NCI-H1092 treated with DMSO at 0.1 percent for 48 hours (cell line): Measurements from ENCODE around the gene SASH1.
A peak's percentile ranks its signal among the peaks of the same experiment; 100 is the strongest.

ENCODE experiments used
- DNase-seq: peaks from one replicate; lab custom pipeline; 2025; lab: John Stamatoyannopoulos, UW

The SASH1 gene

DNA sequence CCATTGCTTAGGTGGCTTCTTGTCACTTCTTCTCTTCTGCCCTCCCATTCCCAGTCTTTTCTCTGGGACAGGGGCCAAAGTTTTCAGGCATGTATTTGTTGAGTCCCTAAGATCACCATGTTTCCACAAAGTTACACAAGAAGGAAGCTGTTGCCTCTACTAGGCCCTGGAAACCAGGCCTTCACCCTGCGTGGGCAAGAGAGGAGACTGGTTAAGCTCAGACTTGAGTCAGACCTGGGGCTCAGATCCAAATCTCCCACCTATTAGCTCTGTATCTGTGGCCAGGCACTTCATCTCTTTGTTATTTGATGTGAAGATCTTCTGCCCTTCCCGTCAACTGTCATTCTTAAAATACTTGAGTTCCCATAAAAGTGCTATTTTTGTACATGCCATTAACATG, 154.6 kb downstream of the SASH1 start:
- no peak for DNase-seq

GRCh38 chr6:148497717-148498116, 155.1 kb downstream of the SASH1 start:
- no peak for DNase-seq

DNA sequence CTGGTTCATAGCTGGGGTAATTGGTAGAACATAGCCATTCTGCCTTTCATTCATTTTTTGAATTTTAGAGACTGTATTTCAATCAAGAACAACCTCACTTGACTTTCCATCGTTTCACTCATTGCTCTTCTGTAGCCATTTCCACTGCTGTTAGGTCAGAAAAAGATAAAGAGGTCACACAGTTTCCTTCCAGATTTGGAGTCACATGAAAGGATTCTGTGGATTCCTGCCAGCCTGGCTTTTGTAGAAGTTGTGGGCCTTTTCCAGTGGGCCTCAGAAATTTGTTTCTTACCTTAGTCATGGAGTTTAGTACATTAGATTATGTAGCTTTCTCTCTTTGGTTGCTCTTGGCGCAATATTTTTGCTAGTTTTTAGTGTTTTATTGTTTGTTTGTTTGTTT, 157.8 kb downstream of the SASH1 start:
- no peak for DNase-seq

DNA sequence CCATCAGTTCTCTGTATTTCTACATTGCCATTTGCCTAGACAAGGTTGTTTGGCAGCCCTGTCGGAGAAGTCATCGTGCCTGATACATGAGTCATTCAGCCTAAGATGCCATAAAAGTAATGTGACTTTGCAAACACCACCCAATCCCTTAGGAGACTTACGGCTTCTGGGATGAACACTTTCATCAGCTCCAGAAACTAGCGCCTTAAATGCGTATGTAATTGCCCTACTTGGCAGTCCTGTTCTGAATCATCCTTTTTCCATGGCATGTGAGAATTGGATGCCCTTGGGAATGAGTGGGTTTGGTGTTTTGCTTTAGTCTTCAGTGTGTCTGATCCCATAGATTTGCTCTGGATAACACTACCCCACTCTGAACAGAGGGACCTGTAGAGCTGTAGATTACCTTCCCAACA, 158.5 kb downstream of the SASH1 start:
- DNase-seq, result no peak

- DNase-seq, result no peak
Measured at GRCh38 chr6:148502083-148502772, 159.6 kb downstream of the SASH1 start.

GRCh38 chr6:148502773-148503135, 160.1 kb downstream of the SASH1 start:
- DNase-seq, result no peak

DNA sequence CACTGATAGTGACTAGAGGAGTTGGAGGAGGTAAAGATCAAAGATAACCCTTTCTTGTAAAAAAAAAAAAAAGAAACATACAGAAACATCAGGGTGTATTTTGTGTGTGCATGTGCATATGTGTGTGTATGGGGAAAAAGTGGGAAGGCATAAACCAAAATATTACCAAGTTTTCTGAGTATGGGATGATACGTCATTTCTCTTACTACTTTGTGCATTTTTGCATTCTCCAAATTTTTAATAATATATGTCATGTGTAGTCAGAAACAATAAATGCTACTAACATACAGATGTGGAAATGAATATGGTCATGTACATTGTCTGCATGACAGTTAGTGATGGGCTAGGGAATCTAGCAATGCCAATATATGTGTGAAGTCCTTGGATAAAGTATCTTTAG, 161.1 kb downstream of the SASH1 start:
- DNase-seq, result no peak

DNA sequence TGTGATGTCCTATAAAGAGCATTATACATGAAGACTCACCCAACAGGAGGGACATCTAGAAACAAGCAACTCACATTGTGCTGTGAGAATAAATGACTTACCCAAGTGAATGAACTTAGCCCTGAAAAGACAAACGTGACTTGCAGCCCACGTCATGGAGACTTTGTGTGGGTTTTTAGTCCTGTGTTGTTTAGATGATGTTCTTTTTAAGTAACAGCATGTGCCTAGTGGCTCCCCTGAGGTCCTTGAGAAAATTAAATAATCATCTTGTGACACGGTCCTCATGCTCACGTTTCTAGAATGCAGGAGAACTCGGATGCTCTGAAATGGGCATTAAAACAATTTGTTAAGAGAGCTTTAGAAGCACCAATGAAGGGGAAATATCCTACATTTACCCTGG, 165.1 kb downstream of the SASH1 start:
- no peak for DNase-seq

DNA sequence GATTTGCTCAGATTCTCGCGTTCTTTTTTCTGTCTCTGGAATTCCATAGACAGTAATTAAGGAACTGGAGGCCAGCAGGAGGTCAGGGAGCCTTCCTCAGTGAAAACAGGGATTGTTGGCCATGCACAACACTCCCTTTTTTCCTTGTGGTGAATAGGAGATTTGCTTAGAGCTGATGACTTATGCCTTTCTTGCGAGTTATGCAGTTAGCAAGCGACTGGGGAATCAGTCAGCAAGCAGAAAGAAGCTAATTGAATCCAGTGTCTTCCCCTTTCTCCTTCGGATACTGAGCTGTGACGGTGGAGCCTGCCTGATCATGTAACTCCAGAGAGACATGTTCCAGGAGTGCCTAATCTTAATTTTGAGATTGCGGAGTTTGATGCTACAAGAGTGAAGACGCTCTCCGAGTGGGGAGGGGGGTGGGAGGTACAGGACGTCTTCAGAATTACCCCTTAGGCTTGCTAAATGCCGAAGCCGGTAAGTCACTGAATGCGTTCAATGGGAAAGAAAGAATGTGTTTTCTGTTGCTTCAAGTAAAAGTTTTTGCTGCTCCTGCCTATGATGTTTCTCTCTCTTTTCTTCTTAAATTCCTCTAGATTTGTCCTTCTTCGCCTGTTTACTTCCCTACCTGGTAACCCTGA, 165.9 kb downstream of the SASH1 start:
- DNase-seq, result no peak

GRCh38 chr6:148509119-148509799, 166.6 kb downstream of the SASH1 start:
- DNase-seq, result no peak

DNA sequence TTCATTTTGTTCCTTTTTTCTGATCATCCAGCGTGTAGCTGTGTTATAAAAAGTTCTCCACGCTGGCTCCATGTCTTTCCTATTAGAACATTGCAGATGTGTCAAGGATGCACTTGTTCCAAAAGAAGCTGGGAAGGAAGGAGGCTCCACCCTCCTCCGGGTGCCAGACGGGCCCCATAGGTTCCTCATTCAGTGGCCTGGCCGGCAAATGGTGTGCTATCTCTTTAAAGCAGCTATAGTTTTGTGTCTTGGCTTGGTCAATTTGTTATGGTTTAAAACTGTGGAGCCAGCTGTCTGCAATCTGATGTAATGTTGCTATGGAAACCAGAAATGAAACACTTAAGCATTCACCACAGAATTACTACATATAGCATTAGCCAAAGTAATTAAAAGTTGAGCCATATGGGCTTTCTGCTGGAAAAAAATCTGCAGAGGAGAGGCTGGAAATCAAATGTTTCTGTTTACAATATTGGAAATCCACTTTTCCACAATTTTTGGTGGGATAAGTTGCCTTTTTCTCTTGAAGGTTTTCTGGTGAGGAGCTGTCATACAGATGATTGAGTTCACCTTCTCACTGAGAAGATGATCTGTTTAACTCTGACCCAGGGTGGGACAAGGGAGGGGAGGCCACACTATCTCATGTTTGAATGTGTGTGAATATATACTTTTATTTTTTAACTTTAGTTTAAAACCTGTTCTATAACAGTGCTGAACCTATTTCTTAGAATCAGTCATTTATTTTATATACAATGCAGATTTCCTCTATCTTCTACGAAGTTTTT, 167.4 kb downstream of the SASH1 start:
- peak; percentile 12 for DNase-seq

GRCh38 chr6:148513145-148514071, 170.8 kb downstream of the SASH1 start:
- no peak for DNase-seq

GRCh38 chr6:148514091-148514845, 171.6 kb downstream of the SASH1 start:
- no peak for DNase-seq

DNA sequence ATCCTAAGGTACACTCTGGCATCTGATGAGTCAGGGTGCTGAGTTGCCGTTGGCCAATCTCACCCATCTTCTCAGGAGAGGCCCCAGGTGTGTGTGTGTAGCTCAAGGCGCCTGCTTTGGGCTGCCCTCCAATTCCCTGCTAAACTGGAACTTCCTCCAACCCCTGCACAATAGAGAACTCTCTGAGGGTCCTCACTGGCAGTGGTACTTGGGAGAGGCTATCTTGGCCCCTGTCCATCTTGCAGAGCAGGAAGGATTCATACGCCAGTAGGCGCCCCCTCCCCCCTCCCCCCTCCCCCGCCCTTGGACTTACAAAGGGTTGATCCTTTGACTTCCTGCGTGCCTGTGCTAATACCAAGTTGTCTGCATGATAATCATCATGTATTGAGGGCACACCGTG, 173.6 kb downstream of the SASH1 start:
- peak; percentile 28 for DNase-seq

DNA sequence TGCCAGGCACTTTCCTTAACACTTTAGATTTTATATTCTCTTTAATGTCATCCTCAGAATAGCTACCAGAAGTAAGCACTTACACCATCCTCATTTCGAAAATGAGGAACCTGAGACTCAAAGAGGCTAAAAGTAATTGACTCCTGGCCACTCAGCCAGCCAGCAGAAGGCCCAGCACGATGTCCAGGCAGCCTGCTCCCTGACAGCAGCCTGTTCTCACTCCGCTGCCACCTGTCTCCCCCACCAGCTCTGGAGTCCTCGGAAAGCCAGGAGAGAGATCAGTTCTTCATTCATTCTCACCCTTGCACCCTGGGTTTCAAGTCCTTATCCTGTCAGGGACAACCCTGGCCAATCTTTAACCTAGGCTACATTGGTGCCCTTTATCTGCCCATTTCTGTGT, 174.0 kb downstream of the SASH1 start:
- peak; percentile 28 for DNase-seq

GRCh38 chr6:148517470-148517869, 174.8 kb downstream of the SASH1 start:
- DNase-seq, result no peak

- no peak for DNase-seq
Measured at GRCh38 chr6:148518511-148519156, 176.0 kb downstream of the SASH1 start.

DNA sequence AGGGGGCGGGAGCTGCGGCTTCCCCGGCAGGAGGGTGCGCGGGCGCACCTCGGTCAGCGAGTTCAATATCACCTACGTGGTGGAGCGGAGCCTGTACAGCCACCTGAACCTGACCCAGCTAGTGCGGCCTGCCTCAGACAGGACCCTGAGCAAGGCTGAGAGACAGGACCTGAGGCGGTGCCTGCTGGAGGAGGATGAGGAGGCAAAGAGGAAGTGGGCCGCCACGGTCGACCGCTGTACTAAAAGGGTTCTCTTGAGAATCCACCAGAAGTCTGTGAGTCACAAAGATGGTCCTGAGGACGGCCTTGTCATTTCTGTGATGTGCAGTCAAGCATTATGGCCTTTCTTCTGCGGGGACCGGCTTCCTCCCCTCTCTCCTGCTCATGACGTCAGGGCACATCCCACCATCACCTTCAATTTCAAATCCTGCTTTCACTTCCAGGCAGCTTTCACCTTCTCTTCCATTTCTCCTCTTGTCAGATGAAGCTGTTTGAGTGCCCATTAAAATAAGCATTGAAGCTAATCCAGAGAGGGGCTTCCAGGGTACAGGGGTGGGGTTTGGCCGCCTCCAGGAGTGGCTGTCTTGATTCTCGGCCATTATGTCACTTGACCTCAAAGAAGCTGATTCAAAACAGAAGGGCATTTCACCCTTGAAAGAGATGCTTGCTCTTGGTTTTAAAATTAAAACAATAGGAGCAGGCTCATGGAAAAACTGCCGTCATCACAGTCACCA, 177.6 kb downstream of the SASH1 start:
- no peak for DNase-seq

GRCh38 chr6:148521158-148521557, 178.5 kb downstream of the SASH1 start:
- no peak for DNase-seq

DNA sequence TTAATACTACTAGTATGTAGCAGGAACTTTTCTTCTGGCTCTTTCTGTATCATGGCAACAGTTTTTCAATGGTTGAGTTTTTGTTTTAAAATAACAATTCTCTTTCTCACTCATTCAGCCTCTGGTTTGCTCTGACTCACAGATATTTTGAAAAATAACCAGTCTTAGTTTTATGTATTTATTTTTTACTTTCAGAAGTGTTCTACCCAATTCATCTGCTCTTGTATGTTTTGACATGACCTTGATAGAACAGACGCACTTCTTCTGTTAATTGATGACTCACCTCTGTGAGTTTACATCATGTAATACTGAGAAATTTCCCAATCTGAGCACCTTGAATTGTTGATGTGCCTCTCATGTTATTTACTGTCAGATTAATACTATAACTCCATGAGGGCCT, 178.9 kb downstream of the SASH1 start:
- no peak for DNase-seq
